IgD-negative memory B cell (primary cell): ENCODE results near the gene STRN4. TPM values are rescaled to one million over a fixed set of nuclear protein-coding genes. Genes with fewer than 3 reads are reported as not detected.

Experiments
- H3K27ac Mint-ChIP-seq, 3 donors: one replicate each; pipeline ENCODE4 v1.8.0; 2020 to 2022; ENCODE audit warnings: mild to moderate bottlenecking in 3 of 3, mixed read lengths in 3 of 3, moderate library complexity in 1 of 3
- H3K27me3 Mint-ChIP-seq: one replicate; pipeline ENCODE4 v1.8.0; 2021; ENCODE audit warnings: mixed read lengths
- H3K36me3 Mint-ChIP-seq: one replicate; pipeline ENCODE4 v1.8.0; 2020; ENCODE audit warnings: mild to moderate bottlenecking, mixed read lengths
- H3K4me1 Mint-ChIP-seq, 3 donors: one replicate each; pipeline ENCODE4 v1.8.0; 2020 to 2022; ENCODE audit warnings: mixed read lengths in 3 of 3, mild to moderate bottlenecking in 1 of 3
- H3K4me3 Mint-ChIP-seq, 4 donors: one replicate each; pipeline ENCODE4 v1.8.0; 2020 to 2022; ENCODE audit warnings: mild to moderate bottlenecking in 4 of 4, mixed read lengths in 4 of 4, moderate library complexity in 3 of 4
- H3K9me3 Mint-ChIP-seq, 3 donors: one replicate each; pipeline ENCODE4 v1.8.0; 2020 to 2021; ENCODE audit warnings: mixed read lengths in 3 of 3, mild to moderate bottlenecking in 1 of 3
- polyA plus RNA-seq: library from polyadenylated mRNA; unstranded; fragments of 300-500 nt; fragmentation: Illumina TruSeq; gene quantifications from one replicate; pipeline ENCODE4 v1.2.3, GENCODE V29; 2021

STRN4 gene
- polyA plus RNA-seq, 1 donor from 2014 or later, result 33.3 TPM

GRCh38 chr19:46698395-46699321 is 47.6 kb downstream of the STRN4 start:
- no peak overlapping the region for H3K27ac Mint-ChIP-seq
- H3K9me3 Mint-ChIP-seq, result no peaks in the 10 kb centered on the region
- no peak overlapping the region for H3K4me3 Mint-ChIP-seq
- H3K36me3 Mint-ChIP-seq, result peaks cover 6% of the 10 kb centered on the region
- H3K4me1 Mint-ChIP-seq, result peaks cover 0 to 3% (median 0%) of the 10 kb centered on the region in 3 donors
- no peaks in the 10 kb centered on the region for H3K27me3 Mint-ChIP-seq

- H3K27ac Mint-ChIP-seq, result peak overlapping the region in 2 of 3 donors; percentile 63 to 82
- H3K4me3 Mint-ChIP-seq, result no peak overlapping the region
- H3K27me3 Mint-ChIP-seq, result no peaks in the 10 kb centered on the region
- peaks cover 0 to 3% (median 0%) of the 10 kb centered on the region in 3 donors for H3K4me1 Mint-ChIP-seq
- no peaks in the 10 kb centered on the region for H3K9me3 Mint-ChIP-seq
- H3K36me3 Mint-ChIP-seq, result peaks cover 6% of the 10 kb centered on the region
These were observed 48.9 kb downstream of the STRN4 start for GRCh38 chr19:46697204-46697960.

DNA sequence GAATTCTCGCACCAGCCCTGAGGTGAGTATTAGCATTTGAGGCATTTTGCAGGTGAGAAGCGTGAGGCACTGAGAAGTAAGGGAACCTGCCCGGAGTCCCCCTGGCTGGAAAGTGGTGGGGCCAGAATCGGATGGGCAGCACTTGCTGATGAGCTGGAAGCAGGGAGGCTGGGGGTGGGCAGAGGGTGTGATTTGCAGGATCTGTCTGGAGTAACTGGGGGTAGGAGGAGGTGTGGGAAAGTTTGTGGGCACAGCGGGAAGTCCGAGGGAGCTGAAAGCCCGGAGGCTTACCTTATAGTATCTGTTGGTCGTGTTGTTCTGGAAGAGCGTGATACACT is 49.4 kb downstream of the STRN4 start:
- H3K27me3 Mint-ChIP-seq, result no peaks in the 10 kb centered on the region
- H3K27ac Mint-ChIP-seq, result peak overlapping the region in 1 of 3 donors; percentile 82
- peaks cover 0 to 3% (median 0%) of the 10 kb centered on the region in 3 donors for H3K4me1 Mint-ChIP-seq
- H3K4me3 Mint-ChIP-seq, result no peak overlapping the region
- H3K36me3 Mint-ChIP-seq, result peaks cover 8% of the 10 kb centered on the region
- H3K9me3 Mint-ChIP-seq, result no peaks in the 10 kb centered on the region

DNA sequence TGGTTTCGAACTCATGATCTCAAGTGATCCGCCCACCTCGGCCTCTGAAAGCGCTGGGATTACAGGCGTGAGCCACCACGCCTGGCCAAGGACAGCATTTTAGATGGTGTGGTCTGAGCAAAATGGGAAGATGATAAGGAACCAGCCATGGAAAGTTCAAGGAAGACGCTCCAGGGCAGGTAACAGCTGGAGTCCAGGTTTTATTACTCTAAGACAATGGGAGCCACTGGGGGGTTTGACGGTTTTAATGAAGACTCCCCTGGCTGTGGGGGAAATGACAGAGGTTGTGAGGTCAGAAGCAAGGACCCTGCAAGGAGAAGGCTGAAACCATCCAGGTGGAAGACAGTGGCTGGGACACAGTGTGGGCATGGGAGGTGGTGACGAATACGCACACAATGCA is 50.2 kb downstream of the STRN4 start:
- Mint-ChIP-seq H3K36me3 (peaks cover 6% of the 10 kb centered on the region), H3K27ac (no peak overlapping the region), H3K27me3 (no peaks in the 10 kb centered on the region), H3K4me1 (peaks cover 0 to 1% (median 0%) of the 10 kb centered on the region in 3 donors), H3K9me3 (no peaks in the 10 kb centered on the region), H3K4me3 (no peak overlapping the region)

DNA sequence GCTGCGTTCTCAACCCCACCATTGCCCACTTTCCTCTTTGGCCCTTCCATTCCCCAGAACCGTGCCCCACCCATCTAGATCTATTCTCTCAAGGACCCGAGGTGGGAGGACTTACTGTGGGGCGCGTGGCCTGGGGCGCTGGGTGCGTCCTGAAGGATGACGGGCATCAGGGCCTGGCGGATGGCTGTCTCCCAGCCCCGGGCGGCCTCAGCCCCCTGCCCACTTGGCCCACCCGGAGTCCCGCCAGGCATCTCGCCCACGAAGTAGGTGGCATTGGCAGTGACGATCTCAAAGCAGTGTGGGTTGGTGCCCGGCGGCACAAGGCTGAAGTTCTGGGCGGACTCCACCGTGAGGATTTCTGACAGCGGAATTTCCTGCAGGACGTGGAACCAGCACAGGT is 52.5 kb downstream of the STRN4 start:
- H3K36me3 Mint-ChIP-seq, result peaks cover 3% of the 10 kb centered on the region
- H3K4me3 Mint-ChIP-seq, result no peak overlapping the region
- H3K9me3 Mint-ChIP-seq, result no peaks in the 10 kb centered on the region
- H3K4me1 Mint-ChIP-seq, result peaks cover 0 to 1% (median 0%) of the 10 kb centered on the region in 3 donors
- H3K27ac Mint-ChIP-seq, result no peak overlapping the region
- H3K27me3 Mint-ChIP-seq, result no peaks in the 10 kb centered on the region

GRCh38 chr19:46692918-46693722 is 53.1 kb downstream of the STRN4 start:
- H3K27me3 Mint-ChIP-seq, result no peaks in the 10 kb centered on the region
- no peaks in the 10 kb centered on the region for H3K4me1 Mint-ChIP-seq
- H3K9me3 Mint-ChIP-seq, result no peaks in the 10 kb centered on the region
- H3K27ac Mint-ChIP-seq, result peak overlapping the region in 1 of 3 donors; percentile 46
- peaks cover 3% of the 10 kb centered on the region for H3K36me3 Mint-ChIP-seq
- H3K4me3 Mint-ChIP-seq, result no peak overlapping the region

DNA sequence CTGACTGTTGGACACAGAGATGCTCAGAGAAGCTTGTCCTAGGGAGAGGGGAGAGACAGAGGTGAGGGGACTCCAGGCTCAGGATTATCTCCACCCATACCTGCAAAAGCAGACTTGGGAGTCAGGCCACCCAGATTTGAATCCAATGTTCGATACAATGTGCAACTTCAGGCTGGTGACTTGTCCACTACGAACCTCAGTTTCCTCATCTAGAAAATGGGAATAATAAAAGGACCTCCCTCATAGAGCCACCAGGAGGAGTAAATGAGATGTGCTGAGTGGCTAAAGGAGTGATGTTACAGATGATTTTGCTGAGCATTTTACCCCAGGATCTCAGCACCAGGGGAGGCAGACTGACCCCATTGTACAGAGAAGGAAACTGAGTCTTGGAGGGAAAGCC is 54.3 kb downstream of the STRN4 start:
- no peaks in the 10 kb centered on the region for H3K27me3 Mint-ChIP-seq
- H3K4me3 Mint-ChIP-seq, result no peak overlapping the region
- H3K4me1 Mint-ChIP-seq, result no peaks in the 10 kb centered on the region
- peaks cover 3% of the 10 kb centered on the region for H3K36me3 Mint-ChIP-seq
- H3K27ac Mint-ChIP-seq, result no peak overlapping the region
- no peaks in the 10 kb centered on the region for H3K9me3 Mint-ChIP-seq

DNA sequence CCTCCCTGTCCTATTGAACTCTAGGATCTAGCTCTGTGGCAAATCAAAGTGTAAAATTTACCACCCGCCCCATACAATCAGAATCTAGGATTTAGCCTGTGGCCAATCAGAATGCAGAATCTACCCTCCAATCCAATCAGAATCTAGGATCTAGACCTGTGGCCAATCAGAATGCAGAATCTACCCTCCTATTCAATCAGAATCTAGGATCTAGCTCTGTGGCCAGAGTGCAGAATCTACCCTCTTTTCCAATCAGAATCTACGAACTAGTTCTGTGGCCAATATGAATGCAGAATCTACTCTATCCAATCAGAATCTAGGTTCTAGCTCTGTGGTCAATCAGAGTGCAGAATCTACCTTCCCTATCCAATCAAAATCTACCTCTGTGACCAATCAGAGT is 55.1 kb downstream of the STRN4 start:
- H3K4me3 Mint-ChIP-seq, result no peak overlapping the region
- H3K27ac Mint-ChIP-seq, result peak overlapping the region in 1 of 3 donors; percentile 36
- no peaks in the 10 kb centered on the region for H3K9me3 Mint-ChIP-seq
- no peaks in the 10 kb centered on the region for H3K4me1 Mint-ChIP-seq
- peaks cover 3% of the 10 kb centered on the region for H3K36me3 Mint-ChIP-seq
- no peaks in the 10 kb centered on the region for H3K27me3 Mint-ChIP-seq

DNA sequence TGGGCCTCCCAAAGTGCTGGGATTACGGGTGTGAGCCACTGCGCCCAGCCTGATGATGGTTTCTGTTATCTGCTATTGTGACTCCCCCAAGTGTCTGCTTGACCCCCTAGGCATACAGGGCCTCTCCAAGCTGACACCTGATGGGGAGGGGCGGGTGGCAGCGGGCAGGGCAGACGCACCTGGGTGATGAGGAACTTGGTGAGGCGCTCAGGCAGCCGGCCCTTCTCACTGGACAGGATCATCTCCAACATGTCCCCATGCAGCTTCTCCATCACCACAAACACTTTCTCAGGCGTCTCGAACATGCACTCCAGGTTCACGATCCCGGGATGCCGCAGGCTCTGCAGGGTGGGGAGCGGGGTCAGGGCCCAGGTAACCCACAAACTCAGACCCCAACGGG is 56.9 kb downstream of the STRN4 start:
- Mint-ChIP-seq H3K27ac (peak overlapping the region in 1 of 3 donors; percentile 27), H3K9me3 (no peaks in the 10 kb centered on the region), H3K4me3 (no peak overlapping the region), H3K27me3 (no peaks in the 10 kb centered on the region), H3K4me1 (no peaks in the 10 kb centered on the region), H3K36me3 (peaks cover 3% of the 10 kb centered on the region)

GRCh38 chr19:46687438-46688145 is 58.7 kb downstream of the STRN4 start:
- Mint-ChIP-seq H3K9me3 (no peaks in the 10 kb centered on the region), H3K4me1 (no peaks in the 10 kb centered on the region), H3K27me3 (no peaks in the 10 kb centered on the region), H3K27ac (no peak overlapping the region), H3K36me3 (peaks cover 3% of the 10 kb centered on the region), H3K4me3 (no peak overlapping the region)

DNA sequence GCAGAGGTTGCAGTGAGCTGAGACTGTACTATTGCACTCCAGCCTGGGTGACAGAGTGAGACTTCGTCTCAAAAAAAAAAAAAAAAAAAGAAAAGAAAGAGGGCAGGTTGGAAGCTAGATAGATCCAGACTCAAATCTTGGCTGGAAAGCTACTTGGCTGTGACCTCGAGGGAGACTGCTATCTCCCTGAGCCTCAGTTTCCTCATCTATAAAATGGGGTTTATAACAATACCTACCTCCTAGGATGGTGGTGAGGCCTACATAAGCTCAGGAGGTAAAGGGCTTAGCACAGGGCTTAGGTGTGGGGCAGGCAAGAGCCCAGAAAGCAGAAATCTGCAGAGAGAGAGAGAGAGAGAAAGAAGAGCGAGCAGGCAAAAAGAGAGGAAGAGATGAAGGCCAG is 61.1 kb downstream of the STRN4 start:
- H3K4me1 Mint-ChIP-seq, result no peaks in the 10 kb centered on the region
- H3K27me3 Mint-ChIP-seq, result no peaks in the 10 kb centered on the region
- no peaks in the 10 kb centered on the region for H3K36me3 Mint-ChIP-seq
- H3K4me3 Mint-ChIP-seq, result peak overlapping the region in 1 of 4 donors; percentile 23
- H3K27ac Mint-ChIP-seq, result no peak overlapping the region
- no peaks in the 10 kb centered on the region for H3K9me3 Mint-ChIP-seq

DNA sequence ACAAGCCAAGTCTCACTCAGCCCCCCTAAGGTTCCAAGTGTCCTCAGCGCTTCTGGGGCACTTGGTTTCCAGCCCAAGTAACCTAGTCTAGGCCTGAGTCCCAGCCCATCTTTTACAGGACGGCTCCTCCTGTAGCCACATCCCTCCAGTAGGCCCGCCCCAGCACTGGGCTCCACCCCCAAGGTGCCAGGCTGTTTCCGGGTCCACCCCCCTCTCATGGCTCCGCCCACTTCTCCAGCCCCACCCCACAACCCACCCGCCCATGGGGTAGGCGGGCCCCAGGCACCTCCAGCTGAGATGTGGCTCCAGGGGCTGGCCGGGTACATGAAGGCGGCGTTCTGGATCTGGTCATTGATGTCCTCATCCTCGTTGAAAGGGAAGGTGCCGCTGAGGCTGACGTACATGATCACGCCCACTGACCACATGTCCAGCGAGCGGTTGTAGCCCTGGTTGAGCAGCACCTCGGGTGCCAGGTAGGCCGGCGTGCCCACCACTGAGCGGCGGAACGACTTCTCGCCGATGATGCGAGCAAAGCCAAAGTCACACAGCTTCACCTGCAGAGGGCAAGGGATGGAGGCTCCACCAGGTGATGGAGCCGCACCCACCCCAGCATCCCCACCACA is 68.0 kb downstream of the STRN4 start:
- Mint-ChIP-seq H3K9me3 (no peaks in the 10 kb centered on the region), H3K4me3 (no peak overlapping the region), H3K36me3 (peaks cover 10% of the 10 kb centered on the region), H3K4me1 (no peaks in the 10 kb centered on the region), H3K27me3 (no peaks in the 10 kb centered on the region), H3K27ac (peak overlapping the region in 1 of 3 donors; percentile 1)

GRCh38 chr19:46674416-46675178 is 71.7 kb downstream of the STRN4 start:
- no peak overlapping the region for H3K4me3 Mint-ChIP-seq
- H3K9me3 Mint-ChIP-seq, result no peaks in the 10 kb centered on the region
- H3K36me3 Mint-ChIP-seq, result peaks cover 18% of the 10 kb centered on the region
- H3K27me3 Mint-ChIP-seq, result no peaks in the 10 kb centered on the region
- no peaks in the 10 kb centered on the region for H3K4me1 Mint-ChIP-seq
- peak overlapping the region in 2 of 3 donors; percentile 23 to 83 for H3K27ac Mint-ChIP-seq
